ENCODE results near the gene NR4A3.

GRCh38 chr9:99808454-99808853 is 13.2 kb upstream of the NR4A3 start:
- no peak for TF ChIP-seq CTCF (IDR thresholded peaks at IDR 0.05; ENCODE audit: borderline replicate concordance, extremely low read depth, low read length, poor library complexity, severe bottlenecking)
- no peak for TF ChIP-seq EZH2 (IDR thresholded peaks at IDR 0.05; ENCODE audit: borderline replicate concordance, low read depth, low read length, severe bottlenecking)

All from DND-41 (cell line).